Measurements from ENCODE around the gene EIF2S1. TPM values are rescaled to one million over a fixed set of nuclear protein-coding genes. Genes with fewer than 3 reads are reported as not detected.

The EIF2S1 gene
- total RNA-seq, 1 experiment from 2014 or later = 165 TPM

- Histone ChIP-seq H4K5ac (ENCODE audit: insufficient read length, low read depth, low read length) (no peak overlapping the region), H3K4me1 (ENCODE audit: insufficient read depth, low read length) (no peaks in the 10 kb centered on the region; the same call in 1 of the 2 replicates), H3K27me3 (ENCODE audit: insufficient read depth, low read length) (no peaks in the 10 kb centered on the region), H3K4ac (ENCODE audit: low read depth, low read length) (no peak overlapping the region), H2AFZ (ENCODE audit: low read length) (no peak overlapping the region), H2BK5ac (ENCODE audit: insufficient read length, low read length) (no peak overlapping the region), H4K8ac (replicated peaks; ENCODE audit: insufficient read length, low read depth, low read length) (no peak overlapping the region), H3K9me3 (ENCODE audit: control insufficient read depth, low read depth, low read length) (no peaks in the 10 kb centered on the region), H2BK20ac (ENCODE audit: low read depth, low read length, poor library complexity, severe bottlenecking) (no peak overlapping the region), H3K23me2 (ENCODE audit: insufficient read length, low read depth, low read length, poor library complexity, severe bottlenecking) (no peaks in the 10 kb centered on the region), H3K79me1 (ENCODE audit: insufficient read depth, low read depth, low read length, poor library complexity, severe bottlenecking) (no peaks in the 10 kb centered on the region), H3K9ac (ENCODE audit: extremely low read depth, insufficient read length, low read length) (no peak overlapping the region), H2BK15ac (ENCODE audit: low read depth, low read length) (no peak overlapping the region), H3K27ac (ENCODE audit: insufficient read length, low read depth, low read length) (no peak overlapping the region), H2BK12ac (ENCODE audit: insufficient read length, low read depth, low read length) (no peak overlapping the region), H3K23ac (ENCODE audit: insufficient read length, low read depth, low read length) (no peak overlapping the region), H2BK120ac (ENCODE audit: low read depth, low read length, poor library complexity, severe bottlenecking) (no peak overlapping the region), H2AK5ac (ENCODE audit: insufficient read length, low read length) (no peak overlapping the region), H3T11ph (ENCODE audit: low read length) (no peak overlapping the region), H3K18ac (ENCODE audit: insufficient read length, low read depth, low read length) (no peak overlapping the region), H4K91ac (ENCODE audit: insufficient read length, low read depth, low read length) (no peak overlapping the region), H3K56ac (ENCODE audit: insufficient read length, low read depth, low read length) (no peak overlapping the region), H3K14ac (ENCODE audit: insufficient read depth, low read length) (no peak overlapping the region), H3K79me2 (ENCODE audit: insufficient read depth, low read length) (no peaks in the 10 kb centered on the region), H3K4me2 (ENCODE audit: insufficient read depth, insufficient read length, low read length) (no peak overlapping the region), H4K20me1 (ENCODE audit: control insufficient read depth, insufficient read depth, insufficient read length) (no peaks in the 10 kb centered on the region)
- no peak for DNase-seq
- no peak overlapping the region for H3K4me3 Mint-ChIP-seq
- H3K36me3 Mint-ChIP-seq (ENCODE audit: insufficient read depth in 1 of 3, low read depth in 3 of 3) = no peaks in the 10 kb centered on the region
- no peaks in the 10 kb centered on the region for H3K9me3 Mint-ChIP-seq
- H3K27ac Mint-ChIP-seq = no peak overlapping the region; a peak in 1 of 7 replicates
- H3K27me3 Mint-ChIP-seq (ENCODE audit: low read depth) = peaks cover 2% of the 10 kb centered on the region
- H3K4me1 Mint-ChIP-seq = peaks cover 5 to 6% of the 10 kb centered on the region in 2 experiments
- TF ChIP-seq CTCF (conservative IDR thresholded peaks at IDR 0.05) = no peak
- no CpG with 5 or more reads among the region's 5 CpGs for WGBS (ENCODE audit: extremely low coverage, insufficient read length, low lambda C conversion rate)
These were observed 35.7 kb downstream of the EIF2S1 start for GRCh38 chr14:67395876-67396189.
